Measurements from ENCODE around the gene CORO2A. TPM values are rescaled to one million over a fixed set of nuclear protein-coding genes. Genes with fewer than 3 reads are reported as not detected.

Gene CORO2A
- total and polyA plus RNA-seq, 2 of the 4 experiments (the other 2 are of a cell fraction): 1.9 to 2.2 TPM

DNA sequence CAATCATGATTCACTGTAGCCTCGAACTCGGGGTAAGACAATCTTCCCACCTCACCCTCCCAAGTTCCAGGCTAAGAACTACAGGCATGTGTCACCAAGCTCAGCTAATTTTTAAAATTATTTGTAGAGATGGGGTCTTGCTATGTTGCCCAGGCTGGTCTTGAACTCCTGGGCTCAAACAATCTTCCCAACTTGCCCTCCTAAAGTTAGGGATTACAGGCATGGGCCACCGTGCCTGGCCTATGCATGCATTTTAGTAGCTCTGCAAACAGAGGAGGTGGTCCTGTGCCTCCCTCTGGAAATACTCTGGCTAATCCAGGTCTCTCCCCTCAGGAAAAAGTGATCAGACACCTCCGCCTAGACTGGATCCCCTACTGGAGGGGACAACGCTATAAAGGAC lies 51.9 kb downstream of the CORO2A start:
- H3K4me3 ChIP-seq (ENCODE audit: insufficient read depth, low read depth, low read length): no peak overlapping the region
- H3K4me1 ChIP-seq (ENCODE audit: control insufficient read depth, insufficient read depth, low read length): no peaks in the 10 kb centered on the region
- no peaks in the 10 kb centered on the region for H4K20me1 ChIP-seq (ENCODE audit: insufficient read depth, low read length)
- H4K8ac ChIP-seq (ENCODE audit: low read depth in 2 of 2, low read length in 2 of 2): no peak overlapping the region
- H2BK15ac ChIP-seq (ENCODE audit: low read depth, low read length): no peak overlapping the region
- H3K23ac ChIP-seq (ENCODE audit: low read depth, low read length): no peak overlapping the region
- H2AK5ac ChIP-seq (ENCODE audit: low read depth, low read length): no peak overlapping the region
- no TSS peak for BruUV-seq (replicated peaks)
- no peak overlapping the region for H2AK9ac ChIP-seq (replicated peaks; ENCODE audit: low read depth, low read length, poor library complexity)
- no peak for ATAC-seq (ENCODE audit: low read depth)
- no peaks in the 10 kb centered on the region for H3K79me1 ChIP-seq (ENCODE audit: low read depth in 1 of 2, low read length in 2 of 2)
- H2AFZ ChIP-seq (replicated peaks; ENCODE audit: low read length, poor library complexity): no peak overlapping the region
- TF ChIP-seq RFX5 (IDR thresholded peaks at IDR 0.05; ENCODE audit: low read depth, low read length): no peak
- TF ChIP-seq SMC3 (IDR thresholded peaks at IDR 0.05; ENCODE audit: low read depth, low read length): no peak
- TF ChIP-seq MAFK (IDR thresholded peaks at IDR 0.05; ENCODE audit: low read depth, low read length): no peak
- no peak for TF ChIP-seq CEBPB (IDR thresholded peaks at IDR 0.05; ENCODE audit: low read depth, low read length)
- TF ChIP-seq, protein P1, sequence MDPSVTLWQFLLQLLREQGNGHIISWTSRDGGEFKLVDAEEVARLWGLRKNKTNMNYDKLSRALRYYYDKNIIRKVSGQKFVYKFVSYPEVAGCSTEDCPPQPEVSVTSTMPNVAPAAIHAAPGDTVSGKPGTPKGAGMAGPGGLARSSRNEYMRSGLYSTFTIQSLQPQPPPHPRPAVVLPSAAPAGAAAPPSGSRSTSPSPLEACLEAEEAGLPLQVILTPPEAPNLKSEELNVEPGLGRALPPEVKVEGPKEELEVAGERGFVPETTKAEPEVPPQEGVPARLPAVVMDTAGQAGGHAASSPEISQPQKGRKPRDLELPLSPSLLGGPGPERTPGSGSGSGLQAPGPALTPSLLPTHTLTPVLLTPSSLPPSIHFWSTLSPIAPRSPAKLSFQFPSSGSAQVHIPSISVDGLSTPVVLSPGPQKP (IDR thresholded peaks at IDR 0.05; ENCODE audit: borderline replicate concordance, low read depth, low read length): no peak
- TF ChIP-seq MAZ (IDR thresholded peaks at IDR 0.05; ENCODE audit: borderline replicate concordance, low read depth, low read length): no peak
- no peak for TF ChIP-seq MXI1 (IDR thresholded peaks at IDR 0.05; ENCODE audit: borderline replicate concordance, low read depth, low read length)
- TF ChIP-seq, protein P2, sequence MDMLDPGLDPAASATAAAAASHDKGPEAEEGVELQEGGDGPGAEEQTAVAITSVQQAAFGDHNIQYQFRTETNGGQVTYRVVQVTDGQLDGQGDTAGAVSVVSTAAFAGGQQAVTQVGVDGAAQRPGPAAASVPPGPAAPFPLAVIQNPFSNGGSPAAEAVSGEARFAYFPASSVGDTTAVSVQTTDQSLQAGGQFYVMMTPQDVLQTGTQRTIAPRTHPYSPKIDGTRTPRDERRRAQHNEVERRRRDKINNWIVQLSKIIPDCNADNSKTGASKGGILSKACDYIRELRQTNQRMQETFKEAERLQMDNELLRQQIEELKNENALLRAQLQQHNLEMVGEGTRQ (IDR thresholded peaks at IDR 0.05; ENCODE audit: low read depth, low read length): no peak
- no peak for TF ChIP-seq FOS (IDR thresholded peaks at IDR 0.05; ENCODE audit: low read depth, low read length)
- TF ChIP-seq POLR2A (IDR thresholded peaks at IDR 0.05; ENCODE audit: low read depth, low read length): no peak
- no peak for TF ChIP-seq RCOR1 (IDR thresholded peaks at IDR 0.05; ENCODE audit: insufficient replicate concordance, low read length)
- TF ChIP-seq, protein P3, sequence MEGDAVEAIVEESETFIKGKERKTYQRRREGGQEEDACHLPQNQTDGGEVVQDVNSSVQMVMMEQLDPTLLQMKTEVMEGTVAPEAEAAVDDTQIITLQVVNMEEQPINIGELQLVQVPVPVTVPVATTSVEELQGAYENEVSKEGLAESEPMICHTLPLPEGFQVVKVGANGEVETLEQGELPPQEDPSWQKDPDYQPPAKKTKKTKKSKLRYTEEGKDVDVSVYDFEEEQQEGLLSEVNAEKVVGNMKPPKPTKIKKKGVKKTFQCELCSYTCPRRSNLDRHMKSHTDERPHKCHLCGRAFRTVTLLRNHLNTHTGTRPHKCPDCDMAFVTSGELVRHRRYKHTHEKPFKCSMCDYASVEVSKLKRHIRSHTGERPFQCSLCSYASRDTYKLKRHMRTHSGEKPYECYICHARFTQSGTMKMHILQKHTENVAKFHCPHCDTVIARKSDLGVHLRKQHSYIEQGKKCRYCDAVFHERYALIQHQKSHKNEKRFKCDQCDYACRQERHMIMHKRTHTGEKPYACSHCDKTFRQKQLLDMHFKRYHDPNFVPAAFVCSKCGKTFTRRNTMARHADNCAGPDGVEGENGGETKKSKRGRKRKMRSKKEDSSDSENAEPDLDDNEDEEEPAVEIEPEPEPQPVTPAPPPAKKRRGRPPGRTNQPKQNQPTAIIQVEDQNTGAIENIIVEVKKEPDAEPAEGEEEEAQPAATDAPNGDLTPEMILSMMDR (conservative IDR thresholded peaks at IDR 0.05; ENCODE audit: low read depth, low read length): no peak
- TF ChIP-seq RAD21 (IDR thresholded peaks at IDR 0.05; ENCODE audit: low read length): no peak
- no peak for TF ChIP-seq CHD1 (IDR thresholded peaks at IDR 0.05; ENCODE audit: low read depth, low read length)
- no peak for TF ChIP-seq NFE2L2 (IDR thresholded peaks at IDR 0.05; ENCODE audit: low read depth, low read length)
- no peak for TF ChIP-seq BHLHE40 (IDR thresholded peaks at IDR 0.05; ENCODE audit: low read depth, low read length)
- no peak overlapping the region for H3K4me2 ChIP-seq (ENCODE audit: low read depth, low read length)
- no peak overlapping the region for H4K5ac ChIP-seq (ENCODE audit: low read depth, low read length)
- H3K18ac ChIP-seq (ENCODE audit: low read depth, low read length): no peak overlapping the region
- H2BK20ac ChIP-seq (ENCODE audit: low read depth, low read length): no peak overlapping the region
- H2BK120ac ChIP-seq (ENCODE audit: low read depth, low read length): no peak overlapping the region
- no peak overlapping the region for H3K14ac ChIP-seq (replicated peaks; ENCODE audit: low read depth, low read length)
- H3K4ac ChIP-seq (ENCODE audit: low read depth, low read length): no peak overlapping the region
- in situ Hi-C loops (cut with MboI; ENCODE audit: low sequenced_read_pairs): no loop called here
- H3K36me3 ChIP-seq (ENCODE audit: control insufficient read depth, insufficient read depth, low read length): no peaks in the 10 kb centered on the region
- no peak overlapping the region for H3K56ac ChIP-seq (ENCODE audit: extremely low read depth, insufficient read depth, low read length)
- no peaks in the 10 kb centered on the region for H3K9me3 ChIP-seq (ENCODE audit: control insufficient read depth, insufficient read depth, low read length)
- dilution Hi-C loops (cut with HindIII; ENCODE audit: low sequenced_read_pairs, unreplicated experiment): no loop called here
- intact Hi-C loops (cut with micrococcal nuclease): no loop called here
- ChIA-PET POLR2A (ENCODE audit: unreplicated experiment) (no interaction called here), CTCF (no interaction called here)
- H3K27me3 ChIP-seq (ENCODE audit: control insufficient read depth, insufficient read depth, low read length): peaks cover 6% of the 10 kb centered on the region
- H4K91ac ChIP-seq (ENCODE audit: insufficient read depth, low read depth, low read length): no peak overlapping the region
- H2BK5ac ChIP-seq (ENCODE audit: low read depth, low read length, poor library complexity, severe bottlenecking): no peak overlapping the region
- H3K27ac ChIP-seq (ENCODE audit: insufficient read depth, low read length): no peak overlapping the region
- DNase-seq: no peak
- WGBS, 2 experiments (ENCODE audit: extremely low coverage in 2 of 2, insufficient read length in 1 of 2): 80% methylated on average over 1 of the region's 5 CpGs; no CpG with 5 or more reads in 1 of the 2 experiments
- H3K9ac ChIP-seq (ENCODE audit: low read depth, low read length): no peak overlapping the region
- H3K9me1 ChIP-seq (ENCODE audit: insufficient read depth, low read length): no peaks in the 10 kb centered on the region; the same call in 1 of the 2 replicates

Measured in IMR-90 (cell line).